GM18868 (cell line): ENCODE data around the gene MAD1L1.

Experiments
- ATAC-seq: cut with Tn5 transposase; IDR thresholded peaks from one replicate; pipeline ENCODE4 v1.9.1; 2021; ENCODE audit warnings: mild to moderate bottlenecking, moderate library complexity; ENCODE audit not compliant: unreplicated experiment

Gene MAD1L1

GRCh38 chr7:1965579-1966294 is 267.0 kb downstream of the MAD1L1 start:
- no peak for ATAC-seq

GRCh38 chr7:1964913-1965578 is 267.7 kb downstream of the MAD1L1 start:
- ATAC-seq, result no peak

GRCh38 chr7:1964211-1964912 is 268.4 kb downstream of the MAD1L1 start:
- ATAC-seq, result no peak

GRCh38 chr7:1963575-1963974 is 269.2 kb downstream of the MAD1L1 start:
- ATAC-seq, result no peak

- peak; percentile 64 for ATAC-seq
Measured at GRCh38 chr7:1961701-1962276, 271.0 kb downstream of the MAD1L1 start.

GRCh38 chr7:1959305-1959704 is 273.4 kb downstream of the MAD1L1 start:
- ATAC-seq, result no peak

GRCh38 chr7:1957471-1958225 is 275.1 kb downstream of the MAD1L1 start:
- ATAC-seq, result no peak

- ATAC-seq, result no peak
Measured at GRCh38 chr7:1956611-1957470, 275.9 kb downstream of the MAD1L1 start.

GRCh38 chr7:1956141-1956540 is 276.6 kb downstream of the MAD1L1 start:
- ATAC-seq, result no peak

- ATAC-seq, result no peak
Measured at GRCh38 chr7:1954366-1955004, 278.3 kb downstream of the MAD1L1 start.

GRCh38 chr7:1953199-1954190 is 279.2 kb downstream of the MAD1L1 start:
- ATAC-seq, result no peak

- ATAC-seq, result no peak
Measured at GRCh38 chr7:1952781-1953180, 280.0 kb downstream of the MAD1L1 start.

GRCh38 chr7:1952169-1952760 is 280.5 kb downstream of the MAD1L1 start:
- ATAC-seq, result no peak

GRCh38 chr7:1951600-1951999 is 281.1 kb downstream of the MAD1L1 start:
- no peak for ATAC-seq

- ATAC-seq, result peak; percentile 65
Measured at GRCh38 chr7:1951159-1951536, 281.6 kb downstream of the MAD1L1 start.

GRCh38 chr7:1950452-1951158 is 282.1 kb downstream of the MAD1L1 start:
- ATAC-seq, result no peak

GRCh38 chr7:1950066-1950451 is 282.7 kb downstream of the MAD1L1 start:
- ATAC-seq, result no peak
